ENCODE data around the gene SHC1.

Gene SHC1

DNA sequence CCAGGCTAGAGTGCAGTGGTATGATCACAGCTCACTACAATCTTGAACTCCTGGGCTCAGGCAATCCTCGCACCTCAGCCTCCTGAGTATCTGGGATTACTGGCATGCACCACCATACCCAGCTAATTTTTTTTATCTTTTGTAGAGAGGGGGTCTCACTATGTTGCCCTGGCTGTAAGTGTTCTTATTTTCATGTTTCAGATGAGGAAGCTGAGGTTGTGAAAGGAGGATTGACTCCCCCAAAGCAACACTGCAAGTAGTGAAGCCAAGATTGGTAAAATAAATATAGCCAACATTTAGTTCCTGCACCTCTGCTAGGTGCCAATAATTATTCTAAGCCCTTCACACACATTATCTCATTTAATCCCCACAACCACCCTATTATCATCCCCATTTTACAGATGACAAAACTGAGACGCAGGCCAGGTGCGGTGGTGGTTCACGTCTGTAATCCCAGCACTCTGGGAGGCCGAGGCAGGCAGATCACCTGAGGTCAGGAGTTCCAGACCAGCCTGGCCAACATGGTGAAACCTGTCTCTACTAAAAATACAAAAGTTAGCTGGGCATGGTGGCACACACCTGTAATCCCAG lies 36.1 kb downstream of the SHC1 start:
- DNase-seq: no peak

DNA sequence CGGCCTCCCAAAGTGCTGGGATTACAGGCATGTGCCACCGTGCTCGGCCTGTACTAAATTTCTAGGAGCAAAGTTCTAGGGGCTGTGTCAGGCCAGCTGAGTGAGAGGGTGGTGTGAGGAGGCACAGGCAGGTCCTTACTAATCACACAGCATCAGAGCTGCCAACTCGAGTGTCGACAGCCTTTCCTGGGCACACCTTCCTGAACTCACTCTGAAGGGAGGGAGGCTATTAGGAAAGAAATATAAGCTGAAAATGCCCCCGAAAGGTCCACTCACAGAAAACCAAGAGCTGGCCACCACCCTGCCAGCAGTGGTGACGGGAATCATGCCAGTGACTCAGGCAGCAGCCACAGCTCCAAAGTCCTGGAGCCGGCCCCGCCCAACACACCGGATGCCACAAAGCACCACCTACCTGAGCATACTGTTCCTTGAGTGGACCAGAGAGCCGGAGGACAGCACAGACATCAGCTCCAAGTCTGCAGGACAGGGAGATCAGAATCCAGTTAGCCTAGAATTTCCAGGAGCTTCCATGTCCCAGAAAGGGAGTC lies 38.5 kb downstream of the SHC1 start:
- DNase-seq: no peak

DNA sequence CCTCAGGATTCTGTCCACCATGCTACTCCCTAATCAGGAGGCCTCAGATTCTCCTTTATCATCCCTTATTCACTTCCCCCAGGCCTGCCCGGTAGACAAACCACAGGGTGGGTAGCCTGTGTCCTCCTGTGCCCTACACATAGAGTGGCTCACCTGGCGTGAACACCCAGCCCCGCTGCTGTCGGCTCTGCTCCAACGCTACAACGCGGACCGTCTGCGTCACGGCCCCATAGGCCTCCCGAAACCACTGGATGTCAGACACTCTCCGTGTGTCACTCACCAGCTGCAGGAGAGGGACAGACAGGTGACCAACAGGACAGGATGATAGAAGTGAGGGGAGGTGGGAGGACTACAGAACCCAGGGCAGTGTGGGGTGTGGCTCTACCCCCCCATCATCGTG lies 44.3 kb downstream of the SHC1 start:
- no peak for DNase-seq

DNA sequence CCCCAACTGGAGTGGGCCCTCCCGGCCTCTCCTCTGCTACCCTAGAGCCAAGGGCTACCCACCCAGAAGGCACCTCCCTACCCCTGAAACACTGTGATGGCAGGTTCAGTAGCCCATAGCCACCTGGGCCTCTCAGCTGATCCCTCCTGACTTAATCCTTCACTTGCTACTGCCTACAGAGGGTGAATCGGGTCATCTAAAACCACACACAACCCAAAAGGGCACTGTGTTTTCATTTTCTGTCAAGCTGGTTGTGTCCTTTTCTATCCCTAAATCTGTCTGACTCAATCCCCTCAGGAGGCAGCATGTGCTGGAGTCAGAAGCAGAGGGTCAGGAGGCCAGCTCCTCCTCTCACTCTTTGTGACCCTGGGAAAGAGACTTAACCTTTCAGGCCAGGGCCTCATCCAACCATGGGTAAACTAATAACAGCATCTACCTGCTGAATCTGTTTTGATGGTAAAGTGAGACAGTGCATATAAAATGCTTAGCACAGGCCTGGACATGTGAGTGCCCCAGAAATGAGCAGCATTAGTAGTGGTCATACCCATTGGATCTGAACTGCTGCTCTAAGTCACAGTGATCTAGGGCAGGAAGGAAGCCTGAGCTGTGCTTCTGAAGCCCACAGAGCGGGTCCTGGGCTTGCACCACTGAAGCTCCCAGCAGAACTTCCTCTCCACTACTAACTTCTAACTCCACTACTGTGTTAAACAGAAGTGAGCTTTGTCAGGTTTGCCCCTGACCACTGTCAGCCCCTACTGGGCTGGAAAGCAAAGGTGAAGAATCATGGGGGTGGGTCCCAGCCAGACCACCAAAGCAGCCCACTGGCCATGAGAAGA lies 45.0 kb downstream of the SHC1 start:
- no peak for DNase-seq

DNA sequence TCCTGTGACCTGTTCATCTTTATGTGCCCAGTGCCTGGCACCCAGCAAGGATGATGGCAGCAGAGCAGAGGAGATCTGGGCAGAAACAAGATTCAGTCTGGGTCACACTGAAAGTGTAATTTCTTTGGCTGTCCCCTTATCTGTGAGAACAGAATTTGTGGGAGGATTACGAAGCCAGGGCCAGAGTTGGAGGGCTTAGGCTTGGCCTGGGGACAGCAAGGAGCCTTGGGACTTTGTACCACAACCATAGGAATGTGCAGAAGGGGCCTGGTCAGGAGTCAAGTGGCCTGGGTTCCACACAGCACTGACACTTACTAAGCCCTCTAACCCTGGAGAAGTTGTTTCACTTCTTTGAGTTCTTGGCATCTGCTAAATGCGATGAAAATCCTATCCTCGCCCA lies 46.9 kb downstream of the SHC1 start:
- no peak for DNase-seq

DNA sequence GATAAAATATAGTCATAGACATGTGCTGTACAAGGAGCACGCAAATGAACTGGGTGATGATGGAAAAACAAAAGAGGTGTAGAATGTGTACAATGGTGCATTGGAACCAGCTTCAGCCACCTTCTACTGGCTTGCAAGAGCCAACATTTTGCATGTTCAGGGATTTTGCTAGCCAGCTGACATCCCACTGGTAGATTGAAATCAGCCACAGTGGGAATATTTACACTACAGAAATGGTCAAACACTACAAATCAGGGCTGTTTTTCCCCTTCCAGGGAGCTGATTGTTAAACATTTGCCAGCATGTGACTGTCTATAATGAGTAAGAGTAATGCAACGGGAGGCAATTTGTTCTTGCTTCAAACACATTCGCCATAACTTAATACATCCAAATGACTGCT lies 57.3 kb downstream of the SHC1 start:
- DNase-seq: no peak

DNA sequence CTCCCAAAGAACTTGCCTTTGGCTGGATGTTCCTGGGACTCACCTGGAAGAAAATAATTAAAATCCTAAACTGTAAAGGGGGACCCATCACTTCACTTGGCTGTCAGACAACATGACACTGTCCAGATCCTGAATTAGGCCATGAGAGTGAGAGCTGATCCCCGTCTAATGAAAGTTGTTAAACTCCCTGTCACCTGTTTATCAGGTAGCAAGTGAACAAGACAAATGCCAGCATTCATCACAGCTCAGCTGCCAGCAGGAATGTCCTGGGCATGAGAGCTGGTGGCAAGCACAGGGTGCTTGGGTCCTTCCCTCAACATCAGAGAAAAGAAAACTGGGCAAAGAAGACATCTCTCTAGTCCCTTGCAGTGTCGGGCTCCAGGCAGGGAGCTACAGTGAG lies 57.8 kb downstream of the SHC1 start:
- DNase-seq: no peak
